HG03139 (cell line): ENCODE measurements around the gene IGSF3.

Source experiments
- ATAC-seq: cut with Tn5 transposase; IDR thresholded peaks from one replicate; pipeline ENCODE4 v1.9.1; 2021; ENCODE audit not compliant: unreplicated experiment

Gene IGSF3

DNA sequence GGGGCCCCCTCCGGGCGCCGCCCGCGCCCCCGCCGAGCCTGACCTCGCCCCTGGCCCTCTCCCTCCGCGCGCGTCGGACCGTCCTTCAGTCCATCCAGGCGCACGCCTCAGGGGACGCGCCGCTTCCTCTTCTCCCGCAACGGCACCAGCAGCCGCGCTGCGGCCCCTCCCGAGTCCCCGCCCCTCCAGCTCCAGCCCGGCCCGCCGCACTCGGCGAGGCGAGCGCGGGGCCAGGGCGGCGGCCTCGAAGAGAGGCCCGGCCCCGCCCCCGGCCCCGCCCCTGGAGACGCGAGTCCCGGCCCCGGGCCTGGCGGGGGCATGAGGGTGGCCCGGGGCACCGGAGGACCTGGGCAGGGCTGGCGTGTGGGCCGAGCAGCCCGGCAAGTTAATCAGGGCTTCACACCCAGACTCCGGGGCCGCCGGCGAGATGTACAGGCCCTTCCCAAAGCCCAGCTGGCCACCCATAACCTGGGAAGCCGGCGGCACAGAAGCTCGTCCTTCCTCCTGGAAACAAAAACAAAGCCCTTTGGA is at the start of gene IGSF3:
TSS of gene IGSF3 (minus strand) at position 159 of the 531 bp plus-strand sequence. CDS start 1,407 bp downstream, outside the sequence.
- no peak for ATAC-seq

- ATAC-seq = no peak
Measured at GRCh38 chr1:116717318-116717717, 49.8 kb upstream of the IGSF3 start.

DNA sequence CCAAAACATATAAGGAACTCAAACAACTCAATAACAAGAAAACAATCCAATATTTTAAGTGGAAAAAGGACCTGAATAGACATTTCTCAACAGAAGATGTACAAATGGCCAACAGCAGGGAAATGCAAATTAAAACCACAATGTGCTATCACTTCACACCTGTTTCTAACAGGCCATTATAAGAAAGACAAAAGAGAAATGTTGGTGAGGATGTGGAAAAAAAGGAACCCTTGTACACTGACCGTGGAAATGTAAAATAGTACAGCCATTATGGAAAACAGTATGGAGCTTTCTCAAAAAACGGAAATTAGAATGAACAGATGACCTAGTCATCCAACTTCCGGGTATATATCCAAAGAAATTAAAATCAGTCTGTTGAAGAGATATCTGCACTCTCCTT is 48.9 kb upstream of the IGSF3 start:
- no peak for ATAC-seq

GRCh38 chr1:116713474-116713873 is 45.9 kb upstream of the IGSF3 start:
- ATAC-seq = no peak

- no peak for ATAC-seq
Measured at GRCh38 chr1:116712510-116712909, 45.0 kb upstream of the IGSF3 start.

DNA sequence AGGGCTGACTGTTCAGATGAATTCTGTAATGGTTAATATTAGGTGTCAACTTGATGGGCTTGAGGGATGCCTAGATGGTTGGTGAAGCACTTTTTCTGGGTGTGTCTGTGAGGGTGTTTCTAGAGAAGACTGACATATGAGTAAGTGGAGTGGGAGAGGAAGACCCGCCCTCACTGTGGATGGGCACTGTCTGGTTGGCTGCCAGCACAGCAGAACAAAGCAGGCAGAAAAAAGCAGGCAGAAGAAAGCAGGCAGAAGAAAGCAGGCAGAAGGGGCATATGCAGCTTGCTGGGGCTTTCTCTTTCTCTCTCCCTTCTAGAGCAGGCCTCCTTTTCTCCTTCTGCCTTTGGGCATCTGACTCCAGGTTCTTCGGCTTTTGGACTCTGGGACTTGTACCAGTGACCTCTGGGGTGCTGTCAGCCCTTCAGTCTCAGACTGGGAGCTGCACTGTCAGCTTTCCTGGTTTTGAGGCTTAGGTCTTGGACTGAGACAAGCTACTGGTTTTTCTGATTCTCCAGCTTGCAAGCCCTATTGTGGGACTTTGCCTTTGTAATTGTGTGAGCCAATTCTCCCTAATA is 43.8 kb upstream of the IGSF3 start:
- ATAC-seq = no peak

DNA sequence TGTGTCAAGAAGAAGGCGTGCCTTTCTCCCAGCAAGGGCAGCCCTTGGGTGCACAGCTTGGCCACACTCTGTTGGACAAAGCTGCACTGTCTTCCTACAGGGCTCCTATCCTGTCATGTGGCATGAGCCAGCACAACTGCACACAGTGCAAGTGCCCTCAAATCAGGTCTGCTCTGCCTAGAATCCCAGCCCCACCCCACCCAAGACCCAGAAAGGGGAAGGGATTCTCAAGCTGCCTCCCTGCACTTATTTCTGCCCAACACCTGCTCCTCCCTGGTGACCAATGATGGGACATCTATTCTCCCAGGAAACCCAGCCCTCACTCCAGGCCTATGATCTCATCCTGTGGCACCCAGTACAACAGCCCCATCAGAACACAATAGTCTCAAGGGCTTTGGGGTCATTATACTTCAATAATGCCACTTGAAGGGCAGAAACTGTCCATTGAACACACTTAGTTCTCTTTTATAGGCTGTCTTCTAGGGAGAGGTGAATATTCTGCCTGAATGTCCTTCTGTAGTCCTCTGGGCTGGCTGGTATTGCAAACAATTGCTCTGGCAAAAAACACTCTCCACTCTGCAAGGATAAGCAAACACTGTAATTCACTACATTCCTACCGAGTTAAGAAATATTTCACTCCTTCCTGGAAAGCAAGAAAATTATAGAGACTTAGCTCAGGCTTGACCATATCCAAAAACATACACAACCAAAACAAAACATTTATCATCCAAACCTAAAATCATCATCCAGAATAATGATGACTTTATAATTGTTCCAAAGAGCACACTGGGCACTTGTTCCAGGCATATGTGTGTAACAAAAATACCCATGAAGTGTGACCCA is 43.1 kb upstream of the IGSF3 start:
- no peak for ATAC-seq

- no peak for ATAC-seq
Measured at GRCh38 chr1:116709666-116710167, 42.2 kb upstream of the IGSF3 start.

DNA sequence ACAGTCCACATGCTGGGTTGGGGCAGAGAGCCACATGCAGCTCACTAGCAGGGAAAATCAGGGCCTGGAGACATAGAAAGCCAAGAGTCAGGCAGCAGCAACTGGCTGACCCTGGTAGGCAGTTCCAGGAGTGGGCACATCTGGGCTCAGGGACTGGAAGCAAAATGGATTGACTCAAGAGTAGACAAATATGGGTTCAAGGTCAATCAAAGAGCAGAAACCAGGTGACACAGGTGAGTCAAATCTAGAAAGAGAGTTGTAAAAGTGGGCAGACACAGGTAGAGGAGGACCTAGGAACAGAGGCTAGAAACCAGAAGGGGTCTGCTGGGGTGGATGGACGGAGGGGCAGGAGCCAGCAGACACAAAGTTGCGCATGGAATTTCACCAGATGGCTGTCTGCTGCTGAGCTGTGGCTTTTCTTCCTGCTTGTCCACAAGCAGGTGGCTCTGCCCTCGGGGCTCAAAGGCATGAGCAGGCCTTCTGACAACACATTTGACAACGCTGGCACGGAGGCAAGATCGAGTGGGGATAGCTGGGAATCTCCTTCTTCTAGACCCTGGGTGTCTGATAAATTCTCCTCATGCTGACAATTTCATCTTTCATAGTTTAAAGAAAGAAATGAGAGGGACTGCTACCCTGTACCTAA is 40.8 kb upstream of the IGSF3 start:
- ATAC-seq = no peak

GRCh38 chr1:116706841-116707240 is 39.3 kb upstream of the IGSF3 start:
- ATAC-seq = no peak

- no peak for ATAC-seq
Measured at GRCh38 chr1:116706123-116706522, 38.6 kb upstream of the IGSF3 start.

DNA sequence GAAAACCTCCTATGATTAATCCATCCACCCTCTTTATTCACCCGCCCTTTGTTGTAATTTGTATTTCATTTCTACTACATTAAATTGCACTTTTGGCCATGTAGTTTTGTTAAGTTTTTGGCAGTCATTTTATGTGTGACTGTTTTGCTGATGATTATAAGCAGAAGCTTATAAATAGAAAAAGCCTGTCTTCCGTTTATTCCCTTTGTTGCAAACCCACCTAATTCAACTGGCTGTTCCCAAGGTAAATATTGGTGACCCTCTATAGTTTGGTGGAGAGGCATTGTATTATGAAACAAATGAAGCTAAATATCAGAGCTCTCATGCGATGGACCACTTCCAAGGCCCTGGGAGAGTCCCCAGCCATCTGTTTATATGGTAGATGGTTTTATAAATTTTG is 36.7 kb upstream of the IGSF3 start:
- ATAC-seq = no peak

- no peak for ATAC-seq
Measured at GRCh38 chr1:116699605-116700004, 32.1 kb upstream of the IGSF3 start.

DNA sequence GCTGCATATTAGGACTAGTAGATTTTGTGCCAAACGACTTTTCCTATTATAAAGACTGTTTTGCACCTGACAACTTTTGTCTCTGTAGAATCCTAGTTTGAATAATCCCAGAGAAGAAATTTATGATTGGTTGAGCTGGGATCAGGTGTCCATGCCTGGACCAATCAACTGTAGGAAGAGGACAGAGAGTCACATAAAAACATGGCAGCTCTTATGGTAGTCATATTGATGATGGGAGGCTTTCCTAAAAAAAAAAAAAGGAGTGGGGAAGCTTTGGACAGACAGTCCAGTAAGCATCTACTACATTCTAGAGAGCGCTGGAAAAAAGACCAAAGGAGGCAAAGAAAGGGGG is 30.7 kb upstream of the IGSF3 start:
- ATAC-seq = no peak

GRCh38 chr1:116697548-116698243 is 30.2 kb upstream of the IGSF3 start:
- no peak for ATAC-seq

DNA sequence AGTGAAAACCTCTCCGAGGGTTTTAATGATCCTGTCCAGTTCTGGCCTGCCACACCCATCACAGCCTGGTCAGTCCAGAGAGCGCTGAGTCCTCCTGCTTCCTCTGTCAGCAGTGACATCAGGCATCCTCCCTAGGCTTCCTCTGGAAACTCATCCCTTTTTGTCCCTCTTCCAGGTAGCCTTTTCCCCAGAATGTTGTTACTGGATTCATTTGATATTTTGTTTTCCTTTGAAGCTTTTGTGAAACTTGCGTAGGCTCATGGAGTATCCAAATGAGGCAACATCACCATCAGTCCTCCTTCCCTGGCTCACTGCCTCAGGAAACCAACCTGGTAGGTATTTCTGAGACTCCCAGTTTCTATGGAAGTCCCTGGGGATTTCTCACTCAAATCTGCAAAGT is 27.0 kb upstream of the IGSF3 start:
- no peak for ATAC-seq

DNA sequence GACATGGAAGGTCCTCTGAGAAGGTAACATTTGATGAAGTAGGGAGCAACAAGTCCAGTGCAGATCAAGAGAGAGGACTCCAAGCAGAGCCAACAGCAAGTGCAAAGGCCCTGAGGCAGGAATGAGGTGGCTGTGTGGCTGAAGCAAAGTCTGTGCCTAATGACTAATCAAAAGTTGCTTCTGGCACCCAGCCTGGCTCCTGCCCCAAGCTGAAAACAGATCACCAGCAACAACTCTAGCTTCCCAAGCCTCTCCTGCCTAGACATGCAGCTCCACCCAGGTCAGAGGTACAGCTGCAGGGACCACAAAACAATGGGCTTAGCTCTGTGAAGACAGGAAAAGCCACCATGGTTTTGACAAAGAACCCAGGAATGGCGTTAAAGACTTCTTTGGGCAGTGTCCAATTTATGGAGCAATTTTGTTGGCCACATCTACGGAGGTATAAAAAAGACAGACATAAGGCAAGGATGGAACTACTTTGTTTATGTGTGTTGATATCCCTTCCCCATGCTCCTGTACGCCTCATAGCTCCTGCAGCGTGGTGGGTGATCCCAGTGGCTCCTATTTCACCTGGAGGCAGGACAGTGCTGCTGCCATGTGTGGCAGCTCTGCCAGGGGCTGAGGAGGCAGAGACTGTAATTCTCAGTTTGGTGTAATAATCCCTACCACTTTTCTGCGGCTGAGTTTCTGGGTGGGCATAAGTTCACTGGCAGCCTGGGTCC is 26.4 kb upstream of the IGSF3 start:
- no peak for ATAC-seq

DNA sequence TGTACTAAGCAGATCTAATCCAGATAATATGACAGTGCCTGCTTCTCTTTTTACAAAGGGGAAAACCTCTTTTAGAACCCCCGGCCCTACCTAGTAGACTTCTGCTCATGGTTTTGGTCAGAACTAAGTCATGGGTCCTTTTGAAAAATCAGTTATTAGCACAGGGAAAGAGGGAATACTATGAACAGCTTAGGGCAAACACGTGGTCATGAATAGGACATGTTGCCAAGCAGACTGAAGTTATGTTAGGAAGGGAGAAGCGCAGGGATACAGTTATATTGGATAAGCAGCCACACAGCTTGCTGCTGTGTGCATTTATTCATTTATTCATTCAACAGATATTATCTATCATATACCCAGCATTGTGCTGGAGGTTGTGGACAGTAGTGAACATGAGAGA is 25.3 kb upstream of the IGSF3 start:
- no peak for ATAC-seq

DNA sequence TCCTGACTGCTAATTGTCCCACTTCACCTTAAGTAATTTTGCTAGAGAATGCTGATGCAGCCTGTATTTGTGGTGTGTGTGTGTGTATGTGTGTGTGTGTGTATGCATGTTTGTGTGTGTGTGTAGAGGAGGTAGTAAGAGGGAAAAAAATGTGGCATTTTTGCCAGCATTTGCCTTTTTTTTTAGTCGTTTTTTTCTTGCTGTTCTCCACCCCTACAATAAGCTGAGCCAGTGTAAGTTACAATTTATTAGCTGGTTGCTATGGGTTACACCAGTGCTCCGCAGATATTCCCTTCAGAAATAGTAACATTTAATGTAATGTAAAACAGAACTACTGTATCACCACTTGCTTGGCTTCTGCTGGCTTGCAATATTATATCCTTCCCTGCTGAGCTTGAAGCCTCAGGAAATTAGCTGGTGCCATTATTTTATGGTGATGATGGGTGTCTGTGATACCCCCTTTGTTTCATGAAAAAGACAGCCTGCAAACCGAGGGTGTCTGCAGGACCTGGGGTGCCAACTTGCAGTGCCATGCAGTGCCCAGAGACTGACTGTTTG is 23.4 kb upstream of the IGSF3 start:
- ATAC-seq = no peak

- no peak for ATAC-seq
Measured at GRCh38 chr1:116690396-116690848, 22.9 kb upstream of the IGSF3 start.
